GM19025 (cell line): ENCODE data around the gene E2F2.

Source experiments
- ATAC-seq: cut with Tn5 transposase; IDR thresholded peaks from one replicate; pipeline ENCODE4 v1.9.1; 2021; ENCODE audit warnings: mild to moderate bottlenecking, low read depth, moderate library complexity; ENCODE audit not compliant: unreplicated experiment

E2F2 gene

DNA sequence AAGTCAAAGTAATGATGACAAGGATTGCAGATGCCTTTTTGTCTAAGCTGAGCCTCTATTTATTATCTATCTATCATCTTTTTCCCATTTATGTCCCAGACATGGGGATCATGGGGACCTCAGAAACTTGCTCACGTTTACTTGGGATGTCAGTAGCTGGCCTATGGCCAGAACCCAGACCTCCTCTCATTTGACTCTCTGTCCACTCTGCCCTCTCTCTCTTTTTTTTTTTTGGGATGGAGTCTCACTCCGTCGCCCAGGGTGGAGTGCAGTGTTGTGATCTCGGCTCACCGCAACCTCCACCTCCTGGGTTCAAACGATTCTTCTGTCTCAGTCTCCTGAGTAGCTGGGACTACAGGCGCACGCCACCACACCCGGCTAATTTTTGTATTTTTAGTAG lies 32.0 kb upstream of the E2F2 start:
- ATAC-seq: no peak

DNA sequence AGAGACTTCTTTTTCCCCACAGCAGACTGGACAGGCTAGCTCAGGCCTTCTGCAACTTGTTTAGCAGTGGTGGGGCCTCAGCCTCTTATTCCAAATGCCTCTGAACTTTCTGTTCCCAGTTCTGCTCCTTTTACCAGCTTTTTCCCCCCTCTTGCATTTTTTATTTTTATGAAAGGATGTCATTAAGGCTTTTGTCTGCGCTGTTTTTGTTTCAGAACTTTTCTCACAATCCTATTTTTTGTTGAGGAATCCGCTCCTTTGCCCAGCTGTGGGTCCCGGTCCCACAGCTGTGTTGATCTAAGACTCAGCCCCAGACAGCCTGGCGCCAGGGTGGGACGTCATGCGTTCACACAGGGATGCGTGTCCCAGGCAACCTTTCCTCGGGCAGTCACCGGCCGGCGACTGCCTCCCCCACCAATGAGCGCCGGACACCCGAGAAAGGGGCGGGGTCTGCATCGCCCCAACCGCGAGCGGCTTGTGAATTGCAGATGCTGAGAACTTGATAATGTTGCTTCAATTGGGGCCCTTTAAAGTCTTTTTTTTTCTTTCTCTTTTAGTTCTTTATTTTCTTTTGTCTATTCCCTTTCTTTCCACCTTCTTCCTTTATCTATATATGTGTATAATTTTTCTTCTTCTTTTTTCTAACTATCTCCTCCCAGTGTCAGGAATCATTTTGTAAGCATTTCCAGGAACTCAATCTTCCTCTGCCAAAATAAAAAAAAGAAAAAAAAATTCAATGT lies 31.3 kb upstream of the E2F2 start:
- no peak for ATAC-seq

DNA sequence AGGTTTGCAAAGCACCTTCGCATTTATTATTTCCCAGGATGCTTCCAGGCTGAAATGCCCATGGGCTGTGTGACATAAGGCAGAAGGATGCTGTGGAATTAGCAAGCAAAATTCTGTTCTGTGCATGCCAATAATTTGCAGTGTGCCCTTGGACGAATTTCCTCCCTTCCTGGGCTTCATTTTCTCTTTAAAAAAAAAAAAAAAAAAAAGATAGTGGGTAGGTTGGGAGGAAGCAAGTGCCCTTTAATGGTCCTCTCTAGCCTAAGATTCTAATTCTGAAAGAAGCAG lies 30.7 kb upstream of the E2F2 start:
- ATAC-seq: no peak

DNA sequence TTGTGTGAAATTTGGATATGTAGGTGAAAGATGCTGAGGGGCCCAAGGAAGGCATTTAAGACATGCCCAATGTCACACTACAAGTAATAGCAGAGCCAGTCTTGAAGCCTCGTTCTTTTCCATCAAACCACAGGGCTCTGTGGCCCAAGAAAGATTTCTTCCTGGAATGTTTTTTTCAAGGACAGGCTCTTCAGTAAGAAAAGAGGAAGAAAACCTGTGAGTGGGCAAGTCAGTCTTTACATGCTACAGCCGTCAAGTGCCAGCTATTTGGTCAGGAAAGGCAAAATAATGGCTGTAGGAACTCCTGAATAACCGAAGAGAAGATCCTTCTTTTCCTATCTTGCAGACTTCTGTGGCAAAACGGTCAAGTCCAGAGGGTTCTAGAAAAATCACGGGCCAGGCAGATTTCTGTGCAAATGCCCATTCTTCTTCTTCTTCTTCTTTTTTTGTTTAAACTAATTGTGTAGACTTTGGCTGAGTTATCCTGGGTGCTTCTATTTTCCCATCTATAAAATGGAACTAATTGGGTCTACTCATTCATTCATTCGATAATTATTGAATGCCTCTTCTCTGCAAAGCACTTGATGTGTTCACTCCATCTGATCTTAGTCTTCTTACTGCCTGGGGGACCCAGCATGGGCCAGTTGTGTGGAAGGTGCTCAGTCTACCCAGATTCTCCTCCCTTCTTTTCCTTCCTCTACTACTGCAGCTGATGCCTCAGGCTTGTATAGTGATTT lies 30.2 kb upstream of the E2F2 start:
- no peak for ATAC-seq

DNA sequence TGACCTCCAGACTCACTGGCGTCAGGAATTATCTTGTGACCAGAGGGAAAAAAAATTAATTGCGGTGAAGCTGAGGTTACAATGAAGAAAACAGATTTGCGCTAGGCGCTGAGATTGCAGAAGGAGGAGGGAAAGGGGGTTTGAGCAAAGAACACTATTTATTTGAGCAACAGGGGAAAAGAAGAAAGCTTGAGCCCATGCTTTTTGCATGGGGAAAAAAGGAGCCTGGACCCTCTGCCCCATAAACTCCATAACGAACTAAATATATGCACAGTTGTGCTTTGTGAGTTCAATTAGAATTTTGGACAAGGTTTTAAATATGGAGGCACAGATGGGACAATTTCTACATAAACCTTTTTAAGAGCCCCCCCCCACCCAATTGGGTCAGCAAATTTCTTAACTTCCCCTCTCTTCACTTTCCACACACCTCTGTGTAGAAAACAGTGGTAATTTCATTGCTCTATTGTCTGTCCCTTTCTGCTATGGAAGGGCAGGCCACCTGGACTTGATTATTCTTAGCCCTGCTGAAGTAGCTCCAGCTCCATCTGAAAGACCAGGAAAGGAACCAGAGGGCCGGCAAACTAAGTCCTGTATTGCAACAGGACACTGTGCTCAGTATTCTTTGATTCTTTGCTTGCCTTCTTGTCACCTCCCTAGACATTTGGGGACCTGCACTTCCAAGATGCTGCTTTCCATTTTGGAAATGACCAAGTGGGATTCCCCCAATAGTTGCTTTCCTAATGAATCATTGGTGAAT lies 29.1 kb upstream of the E2F2 start:
- no peak for ATAC-seq

DNA sequence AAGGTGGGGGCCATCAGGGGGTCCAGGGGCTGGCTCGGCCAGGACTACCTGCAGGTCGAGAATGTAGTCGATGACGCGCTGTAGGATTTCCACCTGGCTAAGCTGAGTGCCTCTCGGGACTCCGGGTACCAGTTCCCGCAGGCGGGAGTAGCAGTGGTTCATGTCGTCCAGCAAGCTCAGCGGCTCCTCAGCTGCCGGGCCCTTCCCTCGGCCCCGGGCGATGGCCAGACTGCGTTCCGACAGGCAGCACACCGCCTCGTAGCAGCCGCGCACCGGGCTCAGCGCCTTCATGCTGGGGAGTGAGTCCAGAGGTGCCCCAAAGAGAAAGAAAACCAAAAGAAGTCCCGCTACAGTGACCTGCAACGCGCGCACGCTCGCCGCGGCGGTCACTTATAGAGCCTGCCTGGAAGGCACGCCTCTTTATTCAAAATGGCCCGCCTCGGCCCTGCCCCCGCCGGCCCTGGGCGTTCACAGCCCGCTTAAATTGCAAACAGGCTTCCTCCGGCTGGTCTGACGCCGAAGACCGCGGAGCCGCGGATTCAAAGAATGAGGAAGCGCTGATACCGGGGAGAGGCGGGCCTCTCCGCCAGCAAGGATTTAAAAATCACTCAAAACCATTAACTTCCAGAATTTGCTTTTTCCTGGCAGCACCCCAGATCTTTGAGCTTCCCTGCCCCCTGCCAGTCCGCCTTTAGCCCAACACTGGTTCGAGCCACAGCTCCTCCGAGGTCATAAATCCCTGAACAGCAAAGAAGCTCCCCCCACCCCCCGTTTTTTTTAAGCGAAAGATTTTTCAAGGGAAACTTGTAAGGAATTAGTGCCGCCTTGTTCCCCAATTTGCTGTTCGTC lies 28.3 kb upstream of the E2F2 start, which contains the start of gene ID3:
ID3 (minus strand) TSS at position 366 of the 849 bp plus-strand sequence; CDS start at position 291, 75 bp downstream.
- ATAC-seq: peak; percentile 66

DNA sequence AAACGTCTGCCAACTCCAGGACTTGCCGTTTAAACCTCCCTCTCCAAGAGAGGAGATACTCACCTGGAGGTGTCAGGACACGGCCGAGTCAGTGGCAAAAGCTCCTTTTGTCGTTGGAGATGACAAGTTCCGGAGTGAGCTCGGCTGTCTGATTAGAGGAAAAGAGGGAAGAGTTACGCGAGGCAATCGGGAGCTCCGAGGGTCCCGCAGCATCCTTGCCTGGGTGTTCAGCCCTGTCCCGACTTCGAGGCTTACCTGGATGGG lies 27.8 kb upstream of the E2F2 start:
- no peak for ATAC-seq

DNA sequence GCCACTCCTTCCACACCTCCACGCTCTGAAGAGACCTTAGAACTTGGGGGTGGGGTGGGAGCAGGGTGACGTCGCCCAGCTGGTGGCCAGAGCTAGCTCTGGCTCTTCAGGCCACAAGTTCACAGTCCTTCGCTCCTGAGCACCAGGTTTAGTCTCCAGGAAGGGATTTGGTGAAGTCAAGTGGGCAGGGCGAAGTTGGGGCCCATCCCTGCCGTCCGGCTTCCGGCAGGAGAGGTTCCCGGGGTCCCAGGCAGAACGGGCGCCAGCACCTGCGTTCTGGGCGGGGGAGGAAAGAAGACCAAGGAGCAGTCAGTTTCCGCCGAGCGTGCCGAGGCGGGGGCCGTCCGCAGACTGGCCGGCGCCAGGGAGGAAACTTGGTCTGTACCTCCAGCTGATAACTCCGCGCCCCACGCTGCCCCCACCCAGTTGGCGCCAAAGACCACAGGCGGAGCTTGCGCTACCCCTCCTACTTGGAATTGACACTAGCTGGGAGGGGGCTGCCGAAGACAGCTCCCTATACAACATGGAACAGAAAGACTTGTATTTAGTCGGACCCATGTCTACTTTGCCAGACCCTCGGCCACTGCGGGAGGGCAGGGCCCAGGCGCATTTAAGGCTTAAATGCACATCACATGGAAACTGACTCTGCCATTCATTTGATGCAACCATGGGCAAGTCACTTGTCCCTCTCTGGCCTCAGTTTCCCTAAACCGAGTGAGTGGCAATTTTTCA lies 27.3 kb upstream of the E2F2 start:
- no peak for ATAC-seq

DNA sequence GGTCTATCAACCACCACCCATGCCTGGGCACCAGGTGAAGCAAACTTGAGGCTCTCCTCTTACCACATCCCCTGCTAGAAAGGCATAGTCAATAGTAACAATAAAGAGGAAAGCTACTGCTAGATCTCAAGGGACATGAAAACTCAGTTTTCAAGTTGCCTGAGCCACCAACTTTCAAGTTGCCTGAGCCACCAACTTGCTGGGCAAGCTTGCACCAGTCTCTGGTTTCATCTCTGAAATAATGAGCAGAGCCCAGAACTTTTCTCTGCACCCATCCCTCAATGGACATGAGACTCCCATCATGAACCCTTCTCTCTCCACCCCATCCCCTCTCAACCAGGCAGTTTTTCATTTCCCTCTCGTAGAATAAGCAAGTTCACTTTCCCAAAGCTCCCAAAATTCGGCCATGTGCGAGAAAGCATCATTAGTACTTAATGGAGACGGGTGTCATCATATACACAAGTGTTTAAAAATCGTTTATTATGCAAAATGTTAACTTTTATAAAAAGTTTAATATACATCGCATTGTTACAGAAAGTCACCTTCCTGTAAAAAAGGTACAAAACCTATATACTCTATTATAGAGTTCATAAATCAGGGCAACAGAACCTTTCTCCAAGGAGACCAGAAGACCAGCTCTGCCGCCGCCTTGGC lies 26.6 kb upstream of the E2F2 start:
- ATAC-seq: no peak

DNA sequence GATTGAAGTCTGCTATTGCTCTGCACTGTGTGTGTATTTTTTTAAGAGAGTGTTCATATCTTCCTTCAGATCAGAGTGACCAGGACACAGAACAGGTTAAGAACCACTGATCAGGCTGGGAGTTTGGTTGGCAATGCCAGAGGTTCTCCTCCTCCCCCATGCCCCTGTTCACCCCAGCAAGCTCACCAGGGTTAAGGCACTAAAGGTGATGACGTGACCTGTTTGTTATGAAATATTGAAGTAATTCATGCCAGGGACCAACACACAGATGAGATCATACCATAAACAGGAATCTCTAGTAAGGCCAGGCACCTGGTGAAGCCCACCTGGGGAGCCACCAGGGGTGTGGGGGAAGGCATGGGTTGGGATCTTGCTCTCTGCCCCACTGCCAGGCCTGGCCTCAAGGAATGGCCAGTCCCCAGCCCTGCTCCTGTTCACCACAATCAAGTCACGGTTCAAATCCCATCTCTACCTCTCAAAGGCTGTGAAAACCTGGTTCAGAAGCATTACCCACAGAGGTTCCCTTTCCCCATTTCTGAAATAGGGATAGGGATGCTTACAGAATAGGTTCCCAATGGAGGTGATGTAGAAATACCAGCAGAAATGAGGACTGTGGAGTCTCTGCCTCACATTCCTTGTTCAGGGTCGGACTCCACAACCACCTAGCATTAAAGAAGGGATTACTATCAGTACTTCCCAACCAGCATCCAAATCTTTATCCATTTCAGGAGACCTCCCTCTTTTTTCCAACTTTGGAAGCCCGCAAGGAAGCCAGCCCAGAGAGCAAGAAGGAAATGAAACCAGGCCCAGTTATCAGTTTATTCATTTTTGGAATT lies 25.8 kb upstream of the E2F2 start:
- no peak for ATAC-seq

DNA sequence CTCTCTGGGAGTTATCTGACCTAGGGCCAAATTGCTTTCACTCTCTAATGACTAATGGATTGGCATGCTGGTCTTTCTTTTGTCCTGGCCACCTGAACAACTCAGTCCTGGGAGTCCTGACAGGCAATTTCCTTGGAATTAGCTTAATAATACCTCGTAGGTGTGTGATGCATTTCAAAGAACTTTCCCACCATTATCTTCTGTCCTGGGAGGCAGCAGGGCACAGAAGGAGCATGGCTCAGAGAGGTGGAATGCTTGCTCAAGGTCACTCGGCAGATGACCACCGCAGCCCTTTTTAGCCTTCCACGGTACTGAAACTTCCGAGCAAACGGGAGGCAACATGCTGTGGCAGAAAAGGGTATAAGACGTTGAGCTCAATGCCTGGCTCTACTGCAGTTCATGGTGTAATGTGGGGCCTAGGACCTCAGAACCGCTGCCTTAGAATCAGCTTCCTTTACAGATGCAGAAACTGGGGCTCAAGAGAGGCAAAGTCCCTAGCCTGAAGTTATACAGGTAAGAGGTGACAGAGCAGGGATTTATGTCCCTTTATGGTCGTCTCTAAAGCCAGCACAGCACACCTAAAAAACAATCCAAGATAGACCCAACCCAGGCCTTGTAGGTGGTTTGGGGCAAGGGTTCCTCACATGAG lies 25.1 kb upstream of the E2F2 start:
- ATAC-seq: no peak

DNA sequence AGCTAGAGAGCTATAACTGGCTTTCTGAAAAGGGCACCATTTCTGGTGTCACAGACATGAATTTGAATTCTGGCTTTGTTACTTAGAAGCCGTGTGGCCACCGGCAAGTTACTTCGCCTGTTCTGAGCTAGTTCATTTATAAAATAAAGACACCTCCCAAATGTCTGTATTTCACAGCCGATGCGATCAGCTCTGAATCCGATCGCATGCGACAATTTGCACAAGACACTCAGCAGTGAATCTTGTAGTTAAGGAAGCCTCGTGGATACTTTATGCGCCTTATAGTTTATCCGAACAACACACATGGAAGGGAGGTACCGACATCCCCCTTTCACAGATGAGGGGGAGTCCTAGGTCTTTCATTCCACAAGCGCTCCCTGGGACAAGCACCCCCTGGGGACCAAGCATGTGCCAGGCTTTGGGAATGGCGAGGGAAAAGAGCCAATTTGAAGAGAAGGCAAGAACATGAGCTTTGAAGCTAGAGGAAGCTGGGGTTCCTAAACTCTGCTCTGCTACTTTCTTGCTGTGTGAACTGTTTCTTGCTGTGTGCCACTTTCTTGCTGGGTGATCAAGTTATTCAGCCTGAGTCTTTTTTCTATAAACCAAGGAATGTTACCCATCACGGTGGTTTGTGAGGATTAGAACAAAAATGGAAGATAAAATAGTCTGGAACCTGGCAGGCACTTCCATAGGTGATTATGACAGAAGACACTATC lies 24.4 kb upstream of the E2F2 start:
- no peak for ATAC-seq

DNA sequence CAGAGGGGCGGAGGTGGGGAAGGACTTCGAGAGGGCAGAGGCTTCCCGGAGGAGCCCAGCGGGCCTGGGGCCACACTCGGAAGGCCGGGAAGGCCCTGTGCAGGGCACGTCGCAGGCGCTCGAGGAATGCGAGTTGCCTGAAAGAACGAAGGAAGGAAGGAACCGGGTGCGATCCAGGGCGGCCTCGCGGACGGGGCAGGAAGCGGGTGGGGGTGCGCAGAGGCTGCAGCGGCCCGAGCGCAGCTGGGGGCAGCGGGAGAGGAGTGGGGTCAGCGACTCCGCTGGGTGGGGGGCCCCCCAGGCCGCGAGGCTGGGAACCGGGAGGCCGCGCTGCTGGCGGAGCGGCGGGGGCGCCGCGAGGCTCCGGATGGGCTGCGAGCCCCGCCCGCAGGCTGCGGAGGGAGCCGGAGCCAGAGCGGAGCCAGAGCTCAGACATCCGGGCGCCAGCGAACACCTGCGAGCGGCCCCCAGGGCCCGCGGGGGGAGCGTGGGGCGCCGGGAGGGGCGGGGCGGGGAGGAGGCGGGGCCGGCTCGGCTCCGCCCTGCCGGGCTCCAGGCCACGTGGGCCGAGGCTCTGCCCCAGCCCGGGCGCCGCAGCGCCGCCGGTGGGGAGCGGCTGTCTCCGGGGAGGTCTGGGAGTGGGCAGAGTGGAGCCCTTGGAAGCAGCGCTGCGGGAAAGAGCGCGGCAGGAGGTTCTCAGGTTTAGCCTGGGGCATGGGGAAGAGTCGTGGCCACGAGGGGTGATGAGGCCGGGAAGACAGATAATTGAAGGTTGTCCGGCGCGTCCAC lies 23.6 kb upstream of the E2F2 start:
- ATAC-seq: peak; percentile 48

DNA sequence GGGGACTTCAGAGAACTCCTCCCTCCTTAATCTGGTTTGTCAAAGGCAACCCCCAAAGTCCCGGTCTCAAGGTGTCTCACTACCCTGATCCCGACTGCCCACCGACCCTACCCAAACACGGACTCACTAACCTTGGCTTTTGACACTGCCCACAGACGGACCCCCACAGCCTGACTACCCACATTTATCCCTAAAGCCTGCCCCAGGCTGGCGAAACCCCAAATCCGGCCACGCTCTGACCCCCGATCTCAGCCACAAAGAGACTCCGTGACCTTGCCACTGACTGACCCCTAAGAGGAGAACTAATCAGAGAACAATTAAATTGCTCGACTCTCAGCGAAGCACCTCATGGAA lies 23.1 kb upstream of the E2F2 start:
- no peak for ATAC-seq

DNA sequence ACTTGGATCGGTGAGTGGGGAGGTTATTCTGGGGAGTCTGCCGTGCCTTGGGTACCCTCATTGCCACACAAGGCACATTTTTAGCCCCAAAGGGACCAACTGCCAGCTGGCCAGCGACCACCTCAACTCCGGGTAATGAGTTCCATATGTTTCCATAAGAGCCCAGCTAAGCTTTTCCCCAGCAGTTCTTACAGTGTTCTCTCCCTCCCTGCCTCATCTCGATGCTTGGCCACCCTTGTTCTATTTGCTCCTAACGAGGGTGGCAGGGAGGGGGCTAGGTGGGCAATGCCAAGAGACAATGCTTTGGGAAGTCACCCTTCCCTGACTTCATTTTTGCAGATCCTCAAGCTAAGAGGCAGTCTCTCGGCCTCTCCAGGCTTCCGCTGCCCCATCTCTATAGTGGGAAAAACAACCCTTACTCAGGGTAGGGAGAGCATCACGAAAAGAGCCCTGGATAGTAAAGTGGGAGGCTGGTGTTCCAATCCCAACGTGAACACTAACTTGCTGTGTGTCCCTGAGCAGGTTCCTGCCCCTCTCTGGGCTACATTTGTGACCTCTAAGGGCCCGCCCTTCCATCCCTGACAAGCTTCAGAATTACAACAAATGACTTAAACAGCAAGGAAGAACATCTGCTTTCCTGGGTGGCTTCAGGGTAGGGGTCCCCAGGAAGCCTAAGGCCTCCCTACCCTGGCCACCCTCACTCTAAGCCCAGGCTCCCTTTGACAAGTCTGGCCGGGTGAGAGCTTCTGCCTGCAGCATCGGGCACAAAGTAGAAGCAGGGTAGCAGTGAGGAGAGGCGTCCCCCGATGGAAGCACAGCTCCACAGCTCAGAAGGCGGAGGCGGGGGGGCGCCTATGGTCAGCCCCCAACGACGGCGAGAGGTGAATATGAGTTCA lies 22.4 kb upstream of the E2F2 start:
- no peak for ATAC-seq

DNA sequence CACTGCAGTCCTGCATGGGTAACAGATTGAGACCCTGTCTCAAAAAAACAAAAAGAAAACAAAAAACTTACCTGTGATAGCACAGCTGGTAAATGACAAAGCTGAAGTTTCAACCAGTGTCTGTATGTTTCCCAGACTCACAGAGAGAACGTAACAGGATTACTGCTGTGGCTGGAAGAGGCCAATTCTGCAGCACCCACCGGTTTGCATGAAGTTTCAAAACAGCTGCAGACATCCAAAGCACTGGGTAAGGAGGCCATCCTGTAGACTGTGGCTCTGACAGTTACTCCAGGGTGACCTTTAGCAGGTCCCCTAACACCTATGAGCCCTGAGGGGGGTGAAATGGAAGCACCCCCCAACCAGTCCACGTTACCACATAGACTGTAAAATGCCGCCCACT lies 20.8 kb upstream of the E2F2 start:
- no peak for ATAC-seq
